K562 (cell line): ENCODE data around the gene ZFP62. TPM values are rescaled to one million over a fixed set of nuclear protein-coding genes. Genes with fewer than 3 reads are reported as not detected.

Source experiments
- ATAC-seq: fragments of 200-7000 bp; cut with Tn5 transposase; 3 replicates; pipeline ENCODE4 v1.9.1; 2020; ENCODE audit warnings: moderate library complexity
- BruUV-seq: library from RNA; stranded (reverse); fragments of 400-500 nt; replicated peaks from 2 replicates; lab custom pipeline; 2021; lab: Mats Ljungman, UMichigan
- CTCF ChIA-PET: fragments of 300-600 bp; formaldehyde crosslinking; extraction: SDS; loops from one replicate; lab custom pipeline; 2021; ENCODE audit warnings: low intra/inter-chr PET ratio; lab: Yijun Ruan, JAX
- POLR2A ChIA-PET: fragments of 300-600, 350-650 bp; sonication (Branson Sonifier 250); formaldehyde crosslinking; extraction: SDS; loops from one replicate; lab custom pipeline; 2021; ENCODE audit warnings: antibody characterized with exemption, inconsistent platforms; lab: Yijun Ruan, JAX
- DNase-seq, 4 experiments: peaks; one replicate each; pipeline versions ENCODE4 v3.0.0 to v3.0.0-alpha.2; 2011 to 2018; ENCODE audit warnings: low spot score in 3 of 4, mixed read lengths in 3 of 4; ENCODE audit errors: extremely low read depth in 1 of 4
- FAIRE-seq: peaks from 2 replicates; lab custom pipeline; 2011; peaks lifted over from hg19 to GRCh38; lab: Jason Lieb, UNC
- H2AFZ ChIP-seq: 2 replicates; pipeline ENCODE4 v1.6.0; 2011; ENCODE audit warnings: low read depth, low read length, control low read depth, inconsistent platforms
- H3K27ac ChIP-seq: fragments of 200-600 bp; 3 replicates; pipeline ENCODE4 v1.8.0; 2011; ENCODE audit warnings: low read depth, mild to moderate bottlenecking, control low read depth, inconsistent platforms, low read length, moderate library complexity, mixed read lengths; ENCODE audit errors: extremely low read depth
- H3K27me3 ChIP-seq, 2 experiments: fragments of 300-600 bp in 1 of 2; 2 replicates in 1 of 2; 3 replicates in 1 of 2; pipeline versions ENCODE4 v1.6.0 to v1.8.0; 2011; ENCODE audit warnings: inconsistent platforms in 2 of 2, low read length in 2 of 2, mild to moderate bottlenecking in 1 of 2, mixed read lengths in 1 of 2, moderate library complexity in 1 of 2; ENCODE audit not compliant: control insufficient read depth in 2 of 2, insufficient read depth in 2 of 2
- H3K36me3 ChIP-seq: fragments of 300-600 bp; 3 replicates; pipeline ENCODE4 v1.8.0; 2011; ENCODE audit warnings: mild to moderate bottlenecking, low read length, inconsistent platforms; ENCODE audit not compliant: control insufficient read depth, insufficient read depth
- H3K4me1 ChIP-seq, 2 experiments: fragments of 200-600 bp in 1 of 2; replicated peaks in 1 of 2; 2 replicates in 1 of 2; 3 replicates in 1 of 2; pipeline versions ENCODE4 v1.5.1 to v1.8.0; 2011; ENCODE audit warnings: inconsistent platforms in 2 of 2, low read length in 2 of 2, mild to moderate bottlenecking in 1 of 2, mixed read lengths in 1 of 2, moderate library complexity in 1 of 2; ENCODE audit not compliant: control insufficient read depth in 2 of 2, insufficient read depth in 2 of 2
- H3K4me2 ChIP-seq: 2 replicates; pipeline ENCODE4 v1.6.1; 2011; ENCODE audit warnings: low read length, control low read depth, inconsistent platforms, mixed read lengths; ENCODE audit not compliant: insufficient read depth
- H3K4me3 ChIP-seq: fragments of 200-600 bp; sonication (generic), shearing (Covaris generic); 2 replicates; pipeline ENCODE4 v1.5.1; 2016; ENCODE audit warnings: control low read depth, inconsistent platforms
- H3K79me2 ChIP-seq: fragments of 200-600 bp; 3 replicates; pipeline ENCODE4 v1.8.0; 2011; ENCODE audit warnings: low read length, inconsistent platforms; ENCODE audit not compliant: control insufficient read depth, insufficient read depth
- H3K9ac ChIP-seq, 2 experiments: 2 replicates each; pipeline versions ENCODE4 v1.6.0 to v1.6.1; 2011; ENCODE audit warnings: low read depth in 2 of 2, low read length in 2 of 2, control low read depth in 1 of 2, inconsistent platforms in 1 of 2, mild to moderate bottlenecking in 1 of 2, mixed read lengths in 1 of 2; ENCODE audit not compliant: insufficient read depth in 1 of 2
- H3K9me1 ChIP-seq: one replicate; pipeline ENCODE4 v1.6.0; 2011; ENCODE audit warnings: inconsistent platforms, mild to moderate bottlenecking, low read length, moderate library complexity; ENCODE audit not compliant: control insufficient read depth, insufficient read depth
- H3K9me3 ChIP-seq: replicated peaks from 2 replicates; pipeline ENCODE4 v1.5.1; 2011; ENCODE audit warnings: low read depth, low read length, inconsistent platforms; ENCODE audit not compliant: control insufficient read depth, insufficient read depth
- H4K20me1 ChIP-seq: replicated peaks from 2 replicates; pipeline ENCODE4 v1.6.1; 2011; ENCODE audit warnings: low read length, inconsistent platforms, mixed read lengths; ENCODE audit not compliant: control insufficient read depth, insufficient read depth
- HDAC1 ChIP-seq, 2 experiments: fragments of 450-650 bp; IDR thresholded peaks; 2 replicates each; pipeline ENCODE4 v1.6.1; 2016 to 2017; ENCODE audit warnings: inconsistent platforms in 1 of 2, mild to moderate bottlenecking in 1 of 2, moderate library complexity in 1 of 2
- IRF9 ChIP-seq: fragments of 450-650 bp; IDR thresholded peaks from 2 replicates; pipeline ENCODE4 v1.6.1; 2016; ENCODE audit warnings: missing biosample characterization, missing genetic modification characterization
- MIER1 ChIP-seq: fragments of 450-650 bp; IDR thresholded peaks from 2 replicates; pipeline ENCODE4 v1.6.1; 2016; ENCODE audit warnings: antibody characterized with exemption, mild to moderate bottlenecking, low read depth
- SMAD3 ChIP-seq: fragments of 450-650 bp; formaldehyde crosslinking; conservative IDR thresholded peaks from 2 replicates; pipeline ENCODE4 v1.4.0; 2020; ENCODE audit warnings: mild to moderate bottlenecking
- ZNF583 ChIP-seq: fragments of 250-450 bp; sonication (Bioruptor Pico); IDR thresholded peaks from 2 replicates; pipeline ENCODE4 v1.4.0; 2020
- WGBS: fragments of 100-300 bp; shearing (Covaris generic); methylation state at CpG from one replicate; pipeline ENCODE4 v1.1.6; 2016; ENCODE audit warnings: low coverage, mixed read lengths; ENCODE audit not compliant: insufficient coverage; ENCODE audit errors: missing lambda C conversion rate; 5-methylcytosine and 5-hydroxymethylcytosine counted together
- in situ Hi-C: fragments of 300-500 bp; cut with MboI; formaldehyde crosslinking; loops from 4 replicates; pipeline ENCODE4 v1.15.0; 2018; ENCODE audit warnings: inconsistent platforms, mixed read lengths
- intact Hi-C: fragments of 100-400 bp; cut with micrococcal nuclease; formaldehyde crosslinking; loops from 2 replicates; pipeline ENCODE4 v1.14.2; 2022
- polyA plus RNA-seq, 8 experiments: library from polyadenylated mRNA; depleted of rRNA in 4 of 8; stranded (reverse) in 5 of 8; unstranded in 3 of 8; fragments of >200 nt; fragmentation: Nextera tagmentation in 2 of 8; fragmentation: Illumina TruSeq in 1 of 8; extraction: Ambion mirVana in 2 of 8; extraction: Trizol in 1 of 8; gene quantifications; 2 replicates each; pipeline versions ENCODE4 v1.2.1 to v1.2.3, GENCODE V29; 2011 to 2014; ENCODE audit warnings: inconsistent platforms in 1 of 8, missing spikeins in 1 of 8
- total RNA-seq, 7 experiments: library from RNA; depleted of rRNA in 6 of 7; stranded (reverse); fragments of >200 nt in 6 of 7; fragmentation: Illumina TruSeq in 2 of 7; extraction: Trizol in 2 of 7; gene quantifications; 2 replicates each; pipeline versions ENCODE4 v1.2.1 to v1.2.3, GENCODE V29; 2011 to 2021; ENCODE audit warnings: low replicate concordance in 1 of 7
- TF ChIP-seq, protein P1 (sequence below): fragments of 250-450 bp; sonication (Bioruptor Pico); IDR thresholded peaks from 2 replicates; pipeline ENCODE4 v1.5.0; 2022; ENCODE audit warnings: mild to moderate bottlenecking
- TF ChIP-seq, protein P2 (sequence below), 3 experiments: fragments of 200-800 bp in 1 of 3; fragments of 250-450 bp in 1 of 3; fragments of 450-650 bp in 1 of 3; sonication (Bioruptor Pico) in 1 of 3; sonication (Bioruptor generic) in 1 of 3; formaldehyde crosslinking in 1 of 3; IDR thresholded peaks; 2 replicates each; pipeline versions ENCODE4 v1.6.1 to v1.8.0; 2016 to 2022; ENCODE audit warnings: mild to moderate bottlenecking in 2 of 3, missing genetic modification characterization in 2 of 3, missing compliant biosample characterization in 1 of 3, moderate library complexity in 1 of 3
- TF ChIP-seq, protein P3 (sequence below): fragments of 250-450 bp; sonication (Bioruptor Pico); IDR thresholded peaks from 2 replicates; pipeline ENCODE4 v1.9.0; 2021; ENCODE audit warnings: mild to moderate bottlenecking

ZFP62 gene
- total and polyA plus RNA-seq, 9 of the 15 experiments (the other 6 are each of a cell fraction or from before 2014, with no cell fraction given) = 12.2 to 37.5 (median 25.0) TPM

DNA sequence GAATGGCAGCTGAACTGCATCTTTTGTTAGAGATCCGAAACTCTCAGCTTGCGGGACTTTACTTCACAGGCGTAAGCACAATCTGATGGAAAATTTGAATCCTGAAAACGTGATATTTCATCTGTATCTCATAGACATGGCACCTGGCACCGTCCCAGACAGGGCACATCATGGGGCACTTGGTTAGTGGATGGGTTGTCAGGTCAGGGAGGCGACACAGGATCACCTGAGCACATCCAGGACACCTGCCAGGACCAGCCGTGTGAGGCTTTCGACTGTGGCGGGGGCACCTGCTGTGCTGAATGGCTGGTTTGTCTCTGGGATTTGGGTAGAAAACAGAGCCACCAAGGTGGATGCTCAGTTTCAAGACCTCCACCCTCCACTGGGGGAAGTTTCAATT lies 11.3 kb upstream of the ZFP62 start:
- Histone ChIP-seq H3K4me2 (peak overlapping the region; percentile 4; the same call in 1 of the 2 replicates), H3K9me1 (no peaks in the 10 kb centered on the region), H3K9ac (no peak overlapping the region), H3K27me3 (no peaks in the 10 kb centered on the region), H3K4me1 (peaks cover 18 to 31% of the 10 kb centered on the region in 2 experiments), H4K20me1 (no peaks in the 10 kb centered on the region), H3K36me3 (no peaks in the 10 kb centered on the region), H3K79me2 (no peaks in the 10 kb centered on the region), H2AFZ (peak overlapping the region; percentile 87), H3K4me3 (no peak overlapping the region), H3K27ac (no peak overlapping the region), H3K9me3 (no peaks in the 10 kb centered on the region)
- in situ Hi-C loops = no loop called here
- TF ChIP-seq, protein P1, sequence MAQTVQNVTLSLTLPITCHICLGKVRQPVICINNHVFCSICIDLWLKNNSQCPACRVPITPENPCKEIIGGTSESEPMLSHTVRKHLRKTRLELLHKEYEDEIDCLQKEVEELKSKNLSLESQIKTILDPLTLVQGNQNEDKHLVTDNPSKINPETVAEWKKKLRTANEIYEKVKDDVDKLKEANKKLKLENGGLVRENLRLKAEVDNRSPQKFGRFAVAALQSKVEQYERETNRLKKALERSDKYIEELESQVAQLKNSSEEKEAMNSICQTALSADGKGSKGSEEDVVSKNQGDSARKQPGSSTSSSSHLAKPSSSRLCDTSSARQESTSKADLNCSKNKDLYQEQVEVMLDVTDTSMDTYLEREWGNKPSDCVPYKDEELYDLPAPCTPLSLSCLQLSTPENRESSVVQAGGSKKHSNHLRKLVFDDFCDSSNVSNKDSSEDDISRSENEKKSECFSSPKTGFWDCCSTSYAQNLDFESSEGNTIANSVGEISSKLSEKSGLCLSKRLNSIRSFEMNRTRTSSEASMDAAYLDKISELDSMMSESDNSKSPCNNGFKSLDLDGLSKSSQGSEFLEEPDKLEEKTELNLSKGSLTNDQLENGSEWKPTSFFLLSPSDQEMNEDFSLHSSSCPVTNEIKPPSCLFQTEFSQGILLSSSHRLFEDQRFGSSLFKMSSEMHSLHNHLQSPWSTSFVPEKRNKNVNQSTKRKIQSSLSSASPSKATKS (CRISPR knock-in tag) = no peak
- TF ChIP-seq, protein P2, sequence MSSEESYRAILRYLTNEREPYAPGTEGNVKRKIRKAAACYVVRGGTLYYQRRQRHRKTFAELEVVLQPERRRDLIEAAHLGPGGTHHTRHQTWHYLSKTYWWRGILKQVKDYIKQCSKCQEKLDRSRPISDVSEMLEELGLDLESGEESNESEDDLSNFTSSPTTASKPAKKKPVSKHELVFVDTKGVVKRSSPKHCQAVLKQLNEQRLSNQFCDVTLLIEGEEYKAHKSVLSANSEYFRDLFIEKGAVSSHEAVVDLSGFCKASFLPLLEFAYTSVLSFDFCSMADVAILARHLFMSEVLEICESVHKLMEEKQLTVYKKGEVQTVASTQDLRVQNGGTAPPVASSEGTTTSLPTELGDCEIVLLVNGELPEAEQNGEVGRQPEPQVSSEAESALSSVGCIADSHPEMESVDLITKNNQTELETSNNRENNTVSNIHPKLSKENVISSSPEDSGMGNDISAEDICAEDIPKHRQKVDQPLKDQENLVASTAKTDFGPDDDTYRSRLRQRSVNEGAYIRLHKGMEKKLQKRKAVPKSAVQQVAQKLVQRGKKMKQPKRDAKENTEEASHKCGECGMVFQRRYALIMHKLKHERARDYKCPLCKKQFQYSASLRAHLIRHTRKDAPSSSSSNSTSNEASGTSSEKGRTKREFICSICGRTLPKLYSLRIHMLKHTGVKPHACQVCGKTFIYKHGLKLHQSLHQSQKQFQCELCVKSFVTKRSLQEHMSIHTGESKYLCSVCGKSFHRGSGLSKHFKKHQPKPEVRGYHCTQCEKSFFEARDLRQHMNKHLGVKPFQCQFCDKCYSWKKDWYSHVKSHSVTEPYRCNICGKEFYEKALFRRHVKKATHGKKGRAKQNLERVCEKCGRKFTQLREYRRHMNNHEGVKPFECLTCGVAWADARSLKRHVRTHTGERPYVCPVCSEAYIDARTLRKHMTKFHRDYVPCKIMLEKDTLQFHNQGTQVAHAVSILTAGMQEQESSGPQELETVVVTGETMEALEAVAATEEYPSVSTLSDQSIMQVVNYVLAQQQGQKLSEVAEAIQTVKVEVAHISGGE (CRISPR knock-in tag; IDR thresholded peaks at IDR 0.05) = no peak
- TF ChIP-seq, protein P3, sequence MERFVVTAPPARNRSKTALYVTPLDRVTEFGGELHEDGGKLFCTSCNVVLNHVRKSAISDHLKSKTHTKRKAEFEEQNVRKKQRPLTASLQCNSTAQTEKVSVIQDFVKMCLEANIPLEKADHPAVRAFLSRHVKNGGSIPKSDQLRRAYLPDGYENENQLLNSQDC (CRISPR knock-in tag) = no peak
- TF ChIP-seq SMAD3 (CRISPR knock-in tag) (no peak), MIER1 (no peak), HDAC1 (IDR thresholded peaks at IDR 0.05) (no peak), ZNF583 (no peak), IRF9 (no peak)
- WGBS = 95% methylated on average over 9 of the region's 9 CpGs
- no TSS peak for BruUV-seq
- FAIRE-seq = no peak
- intact Hi-C loops = loop anchor here (2.0 kb wide), 1 partner anchor 172 kb away; no protein-coding TSS in a partner anchor
- ChIA-PET CTCF (no interaction called here), POLR2A (interaction anchor here (0.6 to 0.7 kb wide), 3 partner anchors 32 to 203 kb away, joined by 3 to 4 read pairs (median 3); no protein-coding TSS in a partner anchor)
- no peak for ATAC-seq
- DNase-seq = no peak
